Measurements from ENCODE around the gene NDUFA3. TPM values are rescaled to one million over a fixed set of nuclear protein-coding genes. Genes with fewer than 3 reads are reported as not detected.

The NDUFA3 gene
- total and polyA plus RNA-seq, 2 donors (not counting 1 experiment from before 2014, with no cell fraction given): 55.4 to 94.4 TPM

GRCh38 chr19:54107876-54108490, 5.3 kb downstream of the NDUFA3 start:
- no peak for TF ChIP-seq EZH2 (IDR thresholded peaks at IDR 0.05; ENCODE audit: borderline replicate concordance, insufficient read depth, low read depth, low read length, poor library complexity, severe bottlenecking)
- TF ChIP-seq CTCF (IDR thresholded peaks at IDR 0.05): no peak
- Histone ChIP-seq H3K4me1 (ENCODE audit: control insufficient read depth in 2 of 2, insufficient read depth in 2 of 2, low read length in 2 of 2) (peaks cover 6 to 8% of the 10 kb centered on the region in 2 donors), H3K79me2 (ENCODE audit: control insufficient read depth, insufficient read depth, low read length) (peaks cover 56% of the 10 kb centered on the region), H3K27me3 (replicated peaks in 1 of 4; ENCODE audit: control extremely low read depth in 1 of 4, control insufficient read depth in 3 of 4, insufficient read depth in 4 of 4, low read length in 3 of 4) (no peaks in the 10 kb centered on the region), H3K9me3 (ENCODE audit: control extremely low read depth in 1 of 3, control insufficient read depth in 2 of 3, insufficient read depth in 1 of 3, low read length in 2 of 3) (no peaks in the 10 kb centered on the region), H3K36me3 (replicated peaks in 1 of 2; ENCODE audit: control extremely low read depth in 1 of 2, control insufficient read depth in 1 of 2, extremely low read depth in 1 of 2, insufficient read depth in 2 of 2, low read length in 1 of 2) (peaks cover 2 to 34% of the 10 kb centered on the region in 2 experiments), H3K4me3 (ENCODE audit: control extremely low read depth in 1 of 5, extremely low read depth in 1 of 5, insufficient read depth in 1 of 5, low read depth in 2 of 5, low read length in 4 of 5) (no peak overlapping the region), H3K27ac (ENCODE audit: low read length in 2 of 2) (no peak overlapping the region), H2AFZ (ENCODE audit: insufficient read depth, low read depth, low read length, poor library complexity, severe bottlenecking) (no peak overlapping the region), H4K20me1 (ENCODE audit: control insufficient read depth, insufficient read depth, low read length, poor library complexity, severe bottlenecking) (peaks cover 9% of the 10 kb centered on the region), H3K9ac (ENCODE audit: low read length) (no peak overlapping the region), H3K4me2 (replicated peaks; ENCODE audit: low read depth, low read length, poor library complexity, severe bottlenecking) (no peak overlapping the region)
- CTCF ChIA-PET: interaction anchor here (1.7 kb wide), 1 partner anchor 12 kb away, joined by 4 read pairs; no protein-coding TSS in a partner anchor
- DNase-seq: no peak
- intact Hi-C loops (cut with micrococcal nuclease): no loop called here
- no peaks in the 10 kb centered on the region for H3K9me3 Mint-ChIP-seq (ENCODE audit: insufficient read depth)
- POLR2A ChIA-PET: no interaction called here
- H3K27me3 Mint-ChIP-seq: no peaks in the 10 kb centered on the region
- WGBS (ENCODE audit: insufficient coverage): 93% methylated on average over 19 of the region's 21 CpGs
- no peak for ATAC-seq (ENCODE audit: low read depth)
- H3K4me1 Mint-ChIP-seq: peaks cover 15% of the 10 kb centered on the region
- H3K27ac Mint-ChIP-seq: no peak overlapping the region
- no peak overlapping the region for H3K4me3 Mint-ChIP-seq

- Histone ChIP-seq H3K9ac (ENCODE audit: low read length) (no peak overlapping the region), H3K4me1 (ENCODE audit: control insufficient read depth in 2 of 2, insufficient read depth in 2 of 2, low read length in 2 of 2) (peaks cover 1 to 2% of the 10 kb centered on the region in 2 donors), H3K27me3 (replicated peaks in 1 of 4; ENCODE audit: control extremely low read depth in 1 of 4, control insufficient read depth in 3 of 4, insufficient read depth in 4 of 4, low read length in 3 of 4) (no peaks in the 10 kb centered on the region), H4K20me1 (ENCODE audit: control insufficient read depth, insufficient read depth, low read length, poor library complexity, severe bottlenecking) (peaks cover 9% of the 10 kb centered on the region), H3K36me3 (replicated peaks in 1 of 2; ENCODE audit: control extremely low read depth in 1 of 2, control insufficient read depth in 1 of 2, extremely low read depth in 1 of 2, insufficient read depth in 2 of 2, low read length in 1 of 2) (peaks cover 2 to 37% of the 10 kb centered on the region in 2 experiments), H2AFZ (ENCODE audit: insufficient read depth, low read depth, low read length, poor library complexity, severe bottlenecking) (no peak overlapping the region), H3K4me2 (replicated peaks; ENCODE audit: low read depth, low read length, poor library complexity, severe bottlenecking) (no peak overlapping the region), H3K4me3 (ENCODE audit: control extremely low read depth in 1 of 5, extremely low read depth in 1 of 5, insufficient read depth in 1 of 5, low read depth in 2 of 5, low read length in 4 of 5) (no peak overlapping the region), H3K9me3 (ENCODE audit: control extremely low read depth in 1 of 3, control insufficient read depth in 2 of 3, insufficient read depth in 1 of 3, low read length in 2 of 3) (no peaks in the 10 kb centered on the region), H3K79me2 (ENCODE audit: control insufficient read depth, insufficient read depth, low read length) (peaks cover 51% of the 10 kb centered on the region), H3K27ac (ENCODE audit: low read length in 2 of 2) (no peak overlapping the region)
- Mint-ChIP-seq H3K4me1 (peaks cover 12% of the 10 kb centered on the region), H3K27me3 (no peaks in the 10 kb centered on the region), H3K27ac (no peak overlapping the region), H3K9me3 (ENCODE audit: insufficient read depth) (no peaks in the 10 kb centered on the region), H3K4me3 (no peak overlapping the region)
- TF ChIP-seq EZH2 (IDR thresholded peaks at IDR 0.05; ENCODE audit: borderline replicate concordance, insufficient read depth, low read depth, low read length, poor library complexity, severe bottlenecking): no peak
- TF ChIP-seq CTCF (IDR thresholded peaks at IDR 0.05): no peak
- WGBS (ENCODE audit: insufficient coverage): 100% methylated on average over 5 of the region's 7 CpGs
- intact Hi-C loops (cut with micrococcal nuclease): no loop called here
- ChIA-PET CTCF (interaction anchor here (1.7 kb wide), 1 partner anchor 13 kb away, joined by 4 read pairs; no protein-coding TSS in a partner anchor), POLR2A (no interaction called here)
- ATAC-seq (ENCODE audit: low read depth) (no peak), DNase-seq (no peak)
These were observed 5.8 kb downstream of the NDUFA3 start for GRCh38 chr19:54108496-54108895.
